Smooth muscle cell (in vitro differentiated cells): ENCODE data around the gene KLHL40. TPM values are rescaled to one million over a fixed set of nuclear protein-coding genes. Genes with fewer than 3 reads are reported as not detected.

Experiments
- DNase-seq: peaks from one replicate; lab custom pipeline; 2025; ENCODE audit not compliant: unreplicated experiment; lab: John Stamatoyannopoulos, UW
- H2AFZ ChIP-seq: fragments of 200-600 bp; sonication (generic); 2 replicates; pipeline ENCODE4 v1.6.0; 2016; ENCODE audit warnings: antibody characterized with exemption, low read depth, mild to moderate bottlenecking
- H3F3A ChIP-seq: fragments of 200-600 bp; sonication (generic); 2 replicates; pipeline ENCODE4 v1.6.0; 2017; ENCODE audit warnings: antibody characterized with exemption, low read depth
- H3K27ac ChIP-seq: fragments of 200-600 bp; sonication (generic); 2 replicates; pipeline ENCODE4 v1.5.1; 2016; ENCODE audit warnings: low read depth, mild to moderate bottlenecking
- H3K27me3 ChIP-seq: fragments of 200-600 bp; sonication (generic); 2 replicates; pipeline ENCODE4 v1.6.1; 2016; ENCODE audit warnings: low read depth, mild to moderate bottlenecking
- H3K36me3 ChIP-seq: fragments of 200-600 bp; sonication (generic); 2 replicates; pipeline ENCODE4 v1.5.1; 2016; ENCODE audit warnings: low read depth
- H3K4me1 ChIP-seq: fragments of 200-600 bp; sonication (generic); 2 replicates; pipeline ENCODE4 v1.5.1; 2016; ENCODE audit warnings: low read depth
- H3K4me2 ChIP-seq: fragments of 200-600 bp; sonication (generic); 2 replicates; pipeline ENCODE4 v1.6.0; 2016; ENCODE audit warnings: mild to moderate bottlenecking
- H3K4me3 ChIP-seq: fragments of 200-600 bp; sonication (generic); 2 replicates; pipeline ENCODE4 v1.5.1; 2016; ENCODE audit warnings: mild to moderate bottlenecking
- H3K79me2 ChIP-seq: fragments of 200-600 bp; sonication (generic); 2 replicates; pipeline ENCODE4 v1.6.0; 2016; ENCODE audit warnings: low read depth, mild to moderate bottlenecking
- H3K9ac ChIP-seq: fragments of 200-600 bp; sonication (generic); 2 replicates; pipeline ENCODE4 v1.6.0; 2016; ENCODE audit warnings: low read depth
- H3K9me3 ChIP-seq: fragments of 200-600 bp; sonication (generic); replicated peaks from 2 replicates; pipeline ENCODE4 v1.5.1; 2016; ENCODE audit warnings: low read depth
- H4K20me1 ChIP-seq: fragments of 200-600 bp; sonication (generic); 2 replicates; pipeline ENCODE4 v1.6.0; 2016; ENCODE audit warnings: low read depth
- WGBS: methylation state at CpG from one replicate; pipeline ENCODE4 v1.1.7; 2016; ENCODE audit warnings: low lambda C conversion rate; 5-methylcytosine and 5-hydroxymethylcytosine counted together
- polyA plus RNA-seq: library from polyadenylated mRNA; unstranded; fragments of >200 nt; fragmentation: Nextera tagmentation; extraction: Ambion mirVana; gene quantifications from 2 replicates; pipeline ENCODE4 v1.2.1, GENCODE V29; 2016
- total RNA-seq: library from RNA; depleted of rRNA; stranded (reverse); fragments of >200 nt; gene quantifications from 2 replicates; pipeline ENCODE4 v1.2.3, GENCODE V29; 2014
- TF ChIP-seq, protein P1 (sequence below): fragments of 200-600 bp; sonication (generic); IDR thresholded peaks from 2 replicates; pipeline ENCODE4 v1.5.1; 2017; ENCODE audit warnings: borderline replicate concordance, mild to moderate bottlenecking, antibody characterized with exemption; ENCODE audit not compliant: insufficient read depth, poor library complexity, severe bottlenecking

Gene KLHL40
- total and polyA plus RNA-seq, 2 experiments from 2014 or later: not detected

DNA sequence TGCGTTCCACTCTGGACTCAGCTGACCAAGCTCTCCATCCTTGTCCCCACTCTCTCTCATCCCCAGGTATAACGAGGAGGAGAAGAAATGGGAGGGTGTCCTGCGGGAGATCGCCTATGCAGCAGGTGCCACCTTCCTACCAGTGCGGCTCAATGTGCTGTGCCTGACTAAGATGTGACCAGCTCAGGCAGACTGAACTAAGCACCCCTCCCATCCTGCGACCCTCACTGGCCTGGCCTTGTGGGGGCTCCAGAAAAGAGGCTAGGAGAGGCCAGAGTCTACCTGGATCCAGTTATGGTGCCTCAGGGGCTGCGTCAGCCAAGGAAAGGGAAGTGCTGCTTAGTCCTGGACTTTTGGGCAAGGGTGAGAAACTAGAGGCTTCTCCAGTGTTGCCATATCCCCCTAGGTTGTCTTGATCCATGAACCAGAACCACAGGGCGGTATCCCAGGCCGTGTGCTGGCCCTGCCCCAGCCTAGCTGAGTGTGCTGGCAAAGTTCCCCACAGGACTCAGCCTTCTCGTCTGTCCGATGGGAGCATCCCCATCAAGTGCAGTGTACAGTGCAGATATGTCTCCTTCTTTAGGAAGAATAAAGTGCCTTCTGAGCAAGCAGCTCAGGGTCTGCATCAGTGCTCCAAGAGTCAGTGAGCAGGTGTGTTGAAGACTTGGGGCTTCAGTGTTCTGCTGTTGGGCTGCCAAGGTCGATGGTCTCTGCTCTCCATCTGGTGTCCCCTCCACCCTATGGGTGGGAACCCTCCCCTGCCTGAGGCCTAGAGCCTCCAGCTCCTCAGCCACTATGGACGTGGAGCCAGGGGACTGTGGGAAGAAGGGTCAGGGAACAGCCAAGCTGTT lies 6.7 kb downstream of the KLHL40 start:
- H2AFZ ChIP-seq: no peak overlapping the region
- H3K79me2 ChIP-seq: no peaks in the 10 kb centered on the region
- no peaks in the 10 kb centered on the region for H3F3A ChIP-seq
- no peak overlapping the region for H3K9ac ChIP-seq
- H3K4me3 ChIP-seq: no peak overlapping the region
- TF ChIP-seq, protein P1, sequence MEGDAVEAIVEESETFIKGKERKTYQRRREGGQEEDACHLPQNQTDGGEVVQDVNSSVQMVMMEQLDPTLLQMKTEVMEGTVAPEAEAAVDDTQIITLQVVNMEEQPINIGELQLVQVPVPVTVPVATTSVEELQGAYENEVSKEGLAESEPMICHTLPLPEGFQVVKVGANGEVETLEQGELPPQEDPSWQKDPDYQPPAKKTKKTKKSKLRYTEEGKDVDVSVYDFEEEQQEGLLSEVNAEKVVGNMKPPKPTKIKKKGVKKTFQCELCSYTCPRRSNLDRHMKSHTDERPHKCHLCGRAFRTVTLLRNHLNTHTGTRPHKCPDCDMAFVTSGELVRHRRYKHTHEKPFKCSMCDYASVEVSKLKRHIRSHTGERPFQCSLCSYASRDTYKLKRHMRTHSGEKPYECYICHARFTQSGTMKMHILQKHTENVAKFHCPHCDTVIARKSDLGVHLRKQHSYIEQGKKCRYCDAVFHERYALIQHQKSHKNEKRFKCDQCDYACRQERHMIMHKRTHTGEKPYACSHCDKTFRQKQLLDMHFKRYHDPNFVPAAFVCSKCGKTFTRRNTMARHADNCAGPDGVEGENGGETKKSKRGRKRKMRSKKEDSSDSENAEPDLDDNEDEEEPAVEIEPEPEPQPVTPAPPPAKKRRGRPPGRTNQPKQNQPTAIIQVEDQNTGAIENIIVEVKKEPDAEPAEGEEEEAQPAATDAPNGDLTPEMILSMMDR: no peak
- no peak overlapping the region for H3K4me2 ChIP-seq
- no peak for DNase-seq
- peaks cover 17% of the 10 kb centered on the region for H3K27me3 ChIP-seq
- 88% methylated on average over 13 of the region's 13 CpGs for WGBS
- no peaks in the 10 kb centered on the region for H3K9me3 ChIP-seq
- no peak overlapping the region for H3K27ac ChIP-seq
- no peaks in the 10 kb centered on the region for H3K4me1 ChIP-seq
- H4K20me1 ChIP-seq: no peaks in the 10 kb centered on the region
- H3K36me3 ChIP-seq: no peaks in the 10 kb centered on the region

DNA sequence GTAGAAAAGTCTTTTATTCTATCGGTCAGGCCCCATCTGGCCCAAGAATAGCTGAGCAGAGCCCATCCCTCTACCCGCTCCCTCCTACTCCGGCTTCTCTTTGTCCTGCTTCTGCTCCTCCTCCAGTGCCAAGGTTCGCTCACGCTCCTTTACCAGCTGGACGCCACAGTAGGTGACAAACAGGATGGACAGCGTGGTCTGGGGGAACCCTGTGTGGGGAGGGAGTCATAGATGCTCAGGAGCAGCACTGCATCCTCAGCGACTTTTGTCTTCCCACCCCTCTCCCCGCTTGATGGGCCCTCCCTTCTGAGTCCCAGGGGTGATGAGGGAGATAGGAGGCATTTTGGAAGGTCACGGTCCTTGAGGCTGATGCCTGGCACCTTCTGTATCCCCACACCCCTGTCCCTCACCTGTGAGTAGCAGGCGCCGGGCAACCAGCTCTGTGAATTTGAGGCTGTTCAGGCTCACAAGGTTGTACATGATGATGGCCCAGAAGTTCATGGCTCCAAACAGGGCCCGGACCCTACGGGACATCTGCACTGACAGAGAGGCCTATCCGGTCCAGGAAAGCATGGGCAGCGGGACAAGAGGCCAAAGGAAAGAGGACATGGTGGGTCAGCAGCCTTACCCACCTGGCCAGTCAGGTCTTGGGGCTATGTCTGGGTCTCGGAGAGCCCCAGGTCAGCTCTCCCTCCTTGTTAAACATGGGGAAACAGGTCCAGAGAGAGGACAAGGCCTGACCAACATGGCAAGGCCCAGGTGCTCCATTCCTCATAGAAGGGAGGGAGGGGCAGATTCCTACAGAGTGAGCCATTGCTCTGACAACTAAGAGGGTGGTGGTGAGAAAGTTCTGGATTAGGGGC lies 7.6 kb downstream of the KLHL40 start:
- no peak overlapping the region for H3K4me2 ChIP-seq
- H3K36me3 ChIP-seq: no peaks in the 10 kb centered on the region
- H3F3A ChIP-seq: no peaks in the 10 kb centered on the region
- H3K4me1 ChIP-seq: no peaks in the 10 kb centered on the region
- peaks cover 17% of the 10 kb centered on the region for H3K27me3 ChIP-seq
- H2AFZ ChIP-seq: no peak overlapping the region
- no peak overlapping the region for H3K27ac ChIP-seq
- no peaks in the 10 kb centered on the region for H3K9me3 ChIP-seq
- TF ChIP-seq, protein P1: no peak
- no peaks in the 10 kb centered on the region for H4K20me1 ChIP-seq
- no peak overlapping the region for H3K4me3 ChIP-seq
- H3K9ac ChIP-seq: no peak overlapping the region
- H3K79me2 ChIP-seq: no peaks in the 10 kb centered on the region
- DNase-seq: no peak
- 89% methylated on average over 17 of the region's 17 CpGs for WGBS

DNA sequence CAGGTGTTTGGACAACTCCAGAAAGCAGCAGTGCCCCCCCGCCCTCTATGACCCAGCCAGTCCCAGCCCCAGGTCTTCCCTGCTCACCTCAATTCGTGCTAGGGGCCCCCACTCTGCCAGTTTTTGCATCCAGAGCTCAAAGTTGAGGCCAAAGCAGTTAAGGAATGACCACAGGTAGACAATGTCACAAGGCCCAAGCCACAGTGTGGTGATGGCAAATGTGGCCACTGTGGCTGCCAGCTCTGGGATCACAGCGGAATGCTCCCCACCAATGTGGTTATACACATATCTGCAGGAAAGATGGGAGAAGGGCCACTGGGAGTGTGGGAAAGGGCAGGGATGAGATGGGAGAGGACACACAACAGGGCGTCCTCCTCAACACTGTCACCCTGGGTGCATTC lies 8.2 kb downstream of the KLHL40 start:
- no peak overlapping the region for H3K9ac ChIP-seq
- 81% methylated on average over 3 of the region's 4 CpGs for WGBS
- H3K36me3 ChIP-seq: no peaks in the 10 kb centered on the region
- H3K27me3 ChIP-seq: peaks cover 17% of the 10 kb centered on the region
- H3K4me3 ChIP-seq: no peak overlapping the region
- DNase-seq: no peak
- no peaks in the 10 kb centered on the region for H3F3A ChIP-seq
- H3K4me2 ChIP-seq: no peak overlapping the region
- no peak overlapping the region for H3K27ac ChIP-seq
- no peaks in the 10 kb centered on the region for H3K79me2 ChIP-seq
- no peak overlapping the region for H2AFZ ChIP-seq
- TF ChIP-seq, protein P1: no peak
- no peaks in the 10 kb centered on the region for H4K20me1 ChIP-seq
- no peaks in the 10 kb centered on the region for H3K9me3 ChIP-seq
- H3K4me1 ChIP-seq: no peaks in the 10 kb centered on the region
